ENCODE data around the gene ARHGAP10. TPM values are rescaled to one million over a fixed set of nuclear protein-coding genes. Genes with fewer than 3 reads are reported as not detected.

The ARHGAP10 gene
- total and polyA plus RNA-seq, 10 of the 15 experiments (the other 5 are each of a cell fraction or from before 2014, with no cell fraction given), result 1.3 to 25.8 (median 17.2) TPM

DNA sequence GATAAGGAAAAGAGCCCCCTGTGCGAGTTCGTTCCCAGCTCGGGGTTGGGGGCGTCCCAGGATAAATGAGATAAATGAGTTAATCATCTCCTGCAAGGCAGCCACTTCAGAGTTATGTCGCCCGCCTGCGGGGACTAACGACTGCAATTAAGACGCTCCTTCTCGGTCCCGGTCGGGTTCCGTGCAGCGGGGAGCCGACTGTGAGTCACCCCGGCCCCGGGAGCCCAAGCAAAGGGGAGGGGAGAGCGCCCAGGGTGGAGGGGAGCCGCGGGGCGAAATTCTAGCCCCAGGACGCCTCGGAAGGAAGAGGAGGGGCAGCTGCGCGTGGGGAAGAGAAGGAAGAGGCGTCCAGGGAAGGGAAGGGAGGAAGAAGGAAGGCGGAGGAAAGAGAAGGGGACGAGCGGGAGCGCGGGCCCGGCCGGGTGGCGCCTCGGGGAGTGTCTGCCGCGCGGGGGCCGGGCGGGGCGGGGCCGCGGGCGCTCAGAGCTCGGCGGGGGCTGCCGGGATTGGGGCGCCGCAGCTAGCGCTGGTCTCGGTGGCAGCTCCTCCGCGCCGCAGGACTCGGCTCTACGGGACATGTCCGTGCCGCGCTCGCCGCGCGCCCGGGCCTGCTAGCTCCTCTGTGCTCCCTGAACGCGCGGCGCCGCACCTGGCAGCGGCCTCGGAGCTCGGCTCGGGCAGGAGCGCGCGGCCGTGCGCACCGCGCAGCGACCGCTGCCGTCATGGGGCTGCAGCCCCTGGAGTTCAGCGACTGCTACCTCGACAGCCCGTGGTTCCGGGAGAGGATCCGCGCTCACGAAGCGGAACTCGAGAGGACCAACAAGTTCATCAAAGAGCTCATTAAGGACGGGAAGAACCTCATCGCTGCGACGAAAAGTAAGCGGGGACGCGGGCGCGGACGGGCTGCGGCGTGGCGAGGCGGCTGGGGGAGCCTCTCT is at the start of gene ARHGAP10 (continued):
- TF ChIP-seq, protein P1, sequence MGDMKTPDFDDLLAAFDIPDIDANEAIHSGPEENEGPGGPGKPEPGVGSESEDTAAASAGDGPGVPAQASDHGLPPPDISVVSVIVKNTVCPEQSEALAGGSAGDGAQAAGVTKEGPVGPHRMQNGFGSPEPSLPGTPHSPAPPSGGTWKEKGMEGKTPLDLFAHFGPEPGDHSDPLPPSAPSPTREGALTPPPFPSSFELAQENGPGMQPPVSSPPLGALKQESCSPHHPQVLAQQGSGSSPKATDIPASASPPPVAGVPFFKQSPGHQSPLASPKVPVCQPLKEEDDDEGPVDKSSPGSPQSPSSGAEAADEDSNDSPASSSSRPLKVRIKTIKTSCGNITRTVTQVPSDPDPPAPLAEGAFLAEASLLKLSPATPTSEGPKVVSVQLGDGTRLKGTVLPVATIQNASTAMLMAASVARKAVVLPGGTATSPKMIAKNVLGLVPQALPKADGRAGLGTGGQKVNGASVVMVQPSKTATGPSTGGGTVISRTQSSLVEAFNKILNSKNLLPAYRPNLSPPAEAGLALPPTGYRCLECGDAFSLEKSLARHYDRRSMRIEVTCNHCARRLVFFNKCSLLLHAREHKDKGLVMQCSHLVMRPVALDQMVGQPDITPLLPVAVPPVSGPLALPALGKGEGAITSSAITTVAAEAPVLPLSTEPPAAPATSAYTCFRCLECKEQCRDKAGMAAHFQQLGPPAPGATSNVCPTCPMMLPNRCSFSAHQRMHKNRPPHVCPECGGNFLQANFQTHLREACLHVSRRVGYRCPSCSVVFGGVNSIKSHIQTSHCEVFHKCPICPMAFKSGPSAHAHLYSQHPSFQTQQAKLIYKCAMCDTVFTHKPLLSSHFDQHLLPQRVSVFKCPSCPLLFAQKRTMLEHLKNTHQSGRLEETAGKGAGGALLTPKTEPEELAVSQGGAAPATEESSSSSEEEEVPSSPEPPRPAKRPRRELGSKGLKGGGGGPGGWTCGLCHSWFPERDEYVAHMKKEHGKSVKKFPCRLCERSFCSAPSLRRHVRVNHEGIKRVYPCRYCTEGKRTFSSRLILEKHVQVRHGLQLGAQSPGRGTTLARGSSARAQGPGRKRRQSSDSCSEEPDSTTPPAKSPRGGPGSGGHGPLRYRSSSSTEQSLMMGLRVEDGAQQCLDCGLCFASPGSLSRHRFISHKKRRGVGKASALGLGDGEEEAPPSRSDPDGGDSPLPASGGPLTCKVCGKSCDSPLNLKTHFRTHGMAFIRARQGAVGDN (IDR thresholded peaks at IDR 0.05), result peak; percentile 85
- TF ChIP-seq ZNF217 (IDR thresholded peaks at IDR 0.05), result no peak
- no peak for TF ChIP-seq SUPT20H (IDR thresholded peaks at IDR 0.05; ENCODE audit: borderline replicate concordance, control insufficient read depth, low read depth, low read length)
- TF ChIP-seq, protein P2, sequence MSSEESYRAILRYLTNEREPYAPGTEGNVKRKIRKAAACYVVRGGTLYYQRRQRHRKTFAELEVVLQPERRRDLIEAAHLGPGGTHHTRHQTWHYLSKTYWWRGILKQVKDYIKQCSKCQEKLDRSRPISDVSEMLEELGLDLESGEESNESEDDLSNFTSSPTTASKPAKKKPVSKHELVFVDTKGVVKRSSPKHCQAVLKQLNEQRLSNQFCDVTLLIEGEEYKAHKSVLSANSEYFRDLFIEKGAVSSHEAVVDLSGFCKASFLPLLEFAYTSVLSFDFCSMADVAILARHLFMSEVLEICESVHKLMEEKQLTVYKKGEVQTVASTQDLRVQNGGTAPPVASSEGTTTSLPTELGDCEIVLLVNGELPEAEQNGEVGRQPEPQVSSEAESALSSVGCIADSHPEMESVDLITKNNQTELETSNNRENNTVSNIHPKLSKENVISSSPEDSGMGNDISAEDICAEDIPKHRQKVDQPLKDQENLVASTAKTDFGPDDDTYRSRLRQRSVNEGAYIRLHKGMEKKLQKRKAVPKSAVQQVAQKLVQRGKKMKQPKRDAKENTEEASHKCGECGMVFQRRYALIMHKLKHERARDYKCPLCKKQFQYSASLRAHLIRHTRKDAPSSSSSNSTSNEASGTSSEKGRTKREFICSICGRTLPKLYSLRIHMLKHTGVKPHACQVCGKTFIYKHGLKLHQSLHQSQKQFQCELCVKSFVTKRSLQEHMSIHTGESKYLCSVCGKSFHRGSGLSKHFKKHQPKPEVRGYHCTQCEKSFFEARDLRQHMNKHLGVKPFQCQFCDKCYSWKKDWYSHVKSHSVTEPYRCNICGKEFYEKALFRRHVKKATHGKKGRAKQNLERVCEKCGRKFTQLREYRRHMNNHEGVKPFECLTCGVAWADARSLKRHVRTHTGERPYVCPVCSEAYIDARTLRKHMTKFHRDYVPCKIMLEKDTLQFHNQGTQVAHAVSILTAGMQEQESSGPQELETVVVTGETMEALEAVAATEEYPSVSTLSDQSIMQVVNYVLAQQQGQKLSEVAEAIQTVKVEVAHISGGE (CRISPR knock-in tag; IDR thresholded peaks at IDR 0.05), result no peak
- no peak for TF ChIP-seq TCF7 (IDR thresholded peaks at IDR 0.05; ENCODE audit: borderline replicate concordance)
- 0 out of 2 replicates have a peak, but pooled peaks have one; percentile 32 for TF ChIP-seq ZSCAN29 (IDR thresholded peaks at IDR 0.05)
- no peak for TF ChIP-seq KAT2A (conservative IDR thresholded peaks at IDR 0.05; ENCODE audit: control insufficient read depth, low read depth, low read length)
- no peak for TF ChIP-seq CREB1 (IDR thresholded peaks at IDR 0.05; ENCODE audit: low read depth)
- no peak for TF ChIP-seq SIX5 (IDR thresholded peaks at IDR 0.05; ENCODE audit: low read depth, low read length, severe bottlenecking)
- TF ChIP-seq TCF12 (IDR thresholded peaks at IDR 0.05; ENCODE audit: low read depth, low read length), result 0 out of 2 replicates have a peak, but pooled peaks have one; percentile 20
- TF ChIP-seq RELA (IDR thresholded peaks at IDR 0.05; ENCODE audit: borderline replicate concordance, partially characterized antibody), result no peak
- TF ChIP-seq, protein P3, sequence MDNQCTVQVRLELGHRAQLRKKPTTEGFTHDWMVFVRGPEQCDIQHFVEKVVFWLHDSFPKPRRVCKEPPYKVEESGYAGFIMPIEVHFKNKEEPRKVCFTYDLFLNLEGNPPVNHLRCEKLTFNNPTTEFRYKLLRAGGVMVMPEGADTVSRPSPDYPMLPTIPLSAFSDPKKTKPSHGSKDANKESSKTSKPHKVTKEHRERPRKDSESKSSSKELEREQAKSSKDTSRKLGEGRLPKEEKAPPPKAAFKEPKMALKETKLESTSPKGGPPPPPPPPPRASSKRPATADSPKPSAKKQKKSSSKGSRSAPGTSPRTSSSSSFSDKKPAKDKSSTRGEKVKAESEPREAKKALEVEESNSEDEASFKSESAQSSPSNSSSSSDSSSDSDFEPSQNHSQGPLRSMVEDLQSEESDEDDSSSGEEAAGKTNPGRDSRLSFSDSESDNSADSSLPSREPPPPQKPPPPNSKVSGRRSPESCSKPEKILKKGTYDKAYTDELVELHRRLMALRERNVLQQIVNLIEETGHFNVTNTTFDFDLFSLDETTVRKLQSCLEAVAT (IDR thresholded peaks at IDR 0.05), result 0 out of 2 replicates have a peak, but pooled peaks have one; percentile 12
- no peak for TF ChIP-seq TBL1XR1 (IDR thresholded peaks at IDR 0.05; ENCODE audit: low read depth, low read length)
- TF ChIP-seq, protein P4, sequence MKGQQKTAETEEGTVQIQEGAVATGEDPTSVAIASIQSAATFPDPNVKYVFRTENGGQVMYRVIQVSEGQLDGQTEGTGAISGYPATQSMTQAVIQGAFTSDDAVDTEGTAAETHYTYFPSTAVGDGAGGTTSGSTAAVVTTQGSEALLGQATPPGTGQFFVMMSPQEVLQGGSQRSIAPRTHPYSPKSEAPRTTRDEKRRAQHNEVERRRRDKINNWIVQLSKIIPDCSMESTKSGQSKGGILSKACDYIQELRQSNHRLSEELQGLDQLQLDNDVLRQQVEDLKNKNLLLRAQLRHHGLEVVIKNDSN (IDR thresholded peaks at IDR 0.05; ENCODE audit: borderline replicate concordance, extremely low read length, insufficient read depth, low read depth, low read length), result no peak
- no peak for TF ChIP-seq BCL11A (IDR thresholded peaks at IDR 0.05; ENCODE audit: low read depth, low read length)
- TF ChIP-seq TARDBP (IDR thresholded peaks at IDR 0.05; ENCODE audit: borderline replicate concordance), result no peak
- peak; percentile 91 for TF ChIP-seq LARP7 (IDR thresholded peaks at IDR 0.05)
- no peak for TF ChIP-seq SP1 (IDR thresholded peaks at IDR 0.05; ENCODE audit: low read depth, low read length)
- TF ChIP-seq TAF1 (IDR thresholded peaks at IDR 0.05; ENCODE audit: borderline replicate concordance, low read depth, low read length), result peak; percentile 55; the same call in 1 of the 2 replicates
- peak; percentile 62 for TF ChIP-seq POLR2AphosphoS5 (IDR thresholded peaks at IDR 0.05; ENCODE audit: low read length)

Measured in GM12878 (cell line).